Rectal smooth muscle tissue (tissue), 1 donor: Measurements from ENCODE around the gene XCR1.

Experiments
- H3K27ac ChIP-seq: one replicate; pipeline ENCODE4 v1.7.0; 2013; ENCODE audit warnings: low read depth, low read length, inconsistent platforms
- H3K27me3 ChIP-seq: one replicate; pipeline ENCODE4 v1.7.0; 2013; ENCODE audit warnings: low read length; ENCODE audit not compliant: control insufficient read depth, insufficient read depth
- H3K36me3 ChIP-seq: one replicate; pipeline ENCODE4 v1.7.0; 2013; ENCODE audit warnings: low read length; ENCODE audit not compliant: control insufficient read depth, insufficient read depth
- H3K4me1 ChIP-seq: one replicate; pipeline ENCODE4 v1.7.0; 2013; ENCODE audit warnings: low read length; ENCODE audit not compliant: control insufficient read depth, insufficient read depth
- H3K4me3 ChIP-seq: one replicate; pipeline ENCODE4 v1.7.0; 2013; ENCODE audit warnings: low read length
- H3K9ac ChIP-seq: one replicate; pipeline ENCODE4 v1.7.0; 2013; ENCODE audit warnings: low read length

XCR1 gene

DNA sequence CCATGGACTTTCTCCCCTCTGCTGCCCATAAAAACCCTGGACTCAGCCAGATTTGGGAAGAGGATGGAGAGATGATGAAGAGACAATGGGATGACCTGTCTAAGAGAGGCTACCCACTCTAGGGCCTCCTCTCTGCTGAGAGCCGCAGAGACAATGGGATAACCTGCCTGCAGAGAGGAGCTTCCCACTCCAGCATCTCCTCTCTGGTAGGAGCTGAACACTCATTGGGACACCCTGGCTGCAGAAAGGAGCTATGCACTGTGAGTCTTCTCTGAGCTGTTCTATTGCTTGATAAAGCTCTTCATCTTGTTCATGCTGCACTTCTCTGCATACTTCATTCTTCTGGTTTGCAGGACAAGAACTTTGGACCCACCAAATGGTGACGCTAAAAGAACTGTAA is 4.5 kb upstream of the XCR1 start:
- Histone ChIP-seq H3K9ac (no peak overlapping the region), H3K4me3 (no peak overlapping the region), H3K27me3 (no peaks in the 10 kb centered on the region), H3K27ac (no peak overlapping the region), H3K4me1 (no peaks in the 10 kb centered on the region), H3K36me3 (no peaks in the 10 kb centered on the region)

DNA sequence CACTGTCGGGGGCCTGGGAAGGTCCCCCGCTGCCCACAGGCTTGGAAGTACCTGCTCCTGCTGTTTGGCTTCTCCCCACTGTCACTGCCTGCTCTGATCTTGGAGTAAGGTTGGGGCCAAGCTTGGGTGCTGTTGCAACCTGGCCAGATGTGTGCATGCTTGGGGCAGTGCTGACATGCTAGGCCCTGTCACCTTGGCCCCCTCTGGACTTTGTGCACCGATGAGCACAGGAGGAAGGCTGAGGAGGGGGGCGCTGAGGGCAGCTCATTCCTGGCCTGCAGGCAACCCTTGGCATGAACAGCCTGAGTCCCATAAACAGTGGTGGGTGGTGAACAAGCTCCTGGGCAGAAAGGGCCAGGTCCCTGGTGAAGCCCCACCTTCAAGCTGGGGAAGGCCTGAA is 4.0 kb upstream of the XCR1 start:
- Histone ChIP-seq H3K9ac (no peak overlapping the region), H3K27ac (no peak overlapping the region), H3K27me3 (no peaks in the 10 kb centered on the region), H3K4me3 (no peak overlapping the region), H3K36me3 (no peaks in the 10 kb centered on the region), H3K4me1 (no peaks in the 10 kb centered on the region)

DNA sequence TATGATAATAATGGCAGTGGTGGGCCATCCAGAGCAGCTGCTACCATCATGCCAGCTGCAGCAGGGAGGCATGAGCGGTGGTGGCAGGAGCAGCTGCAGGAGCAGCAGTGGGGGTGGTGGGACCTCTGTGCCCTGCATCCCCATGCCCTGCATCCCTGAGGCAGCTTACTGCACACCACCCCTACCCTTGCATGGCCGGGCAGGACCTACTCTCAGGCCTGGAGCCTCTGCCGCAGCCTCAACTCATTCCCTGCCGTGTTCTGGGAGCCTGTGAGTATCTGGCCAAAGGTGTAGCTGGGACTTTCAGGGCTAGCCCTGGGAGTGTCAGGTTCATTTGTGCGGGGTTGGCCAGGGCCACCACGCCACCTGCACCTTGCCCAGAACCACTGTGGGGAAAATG is 3.3 kb upstream of the XCR1 start:
- Histone ChIP-seq H3K27me3 (no peaks in the 10 kb centered on the region), H3K9ac (no peak overlapping the region), H3K4me1 (no peaks in the 10 kb centered on the region), H3K4me3 (no peak overlapping the region), H3K36me3 (no peaks in the 10 kb centered on the region), H3K27ac (no peak overlapping the region)

DNA sequence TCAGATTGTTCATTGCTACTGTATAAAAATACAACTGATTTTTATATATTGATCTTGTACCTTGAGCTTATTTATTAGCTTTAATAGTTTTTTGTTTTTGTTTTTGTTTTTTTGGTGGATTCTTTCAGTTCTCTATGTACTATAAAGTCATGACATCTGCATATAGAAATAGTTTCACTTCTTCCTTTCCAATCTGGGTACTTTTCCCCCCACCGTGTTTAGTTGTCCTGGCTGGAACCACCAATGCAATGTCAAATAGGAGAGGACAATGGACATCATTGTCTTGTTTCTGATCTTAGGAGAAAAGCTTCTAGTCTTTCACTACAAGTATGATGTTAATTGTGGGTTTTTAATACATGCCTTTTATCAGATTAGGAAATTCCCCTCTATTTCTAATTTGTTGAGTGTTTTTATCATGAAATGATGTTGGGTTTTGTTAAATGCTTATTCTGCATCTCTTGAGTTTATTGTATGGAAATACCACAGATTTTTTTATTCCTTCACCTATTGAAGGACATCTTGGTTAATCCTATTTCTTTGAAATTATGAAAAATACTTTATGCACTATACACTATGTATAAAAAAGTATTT is 2.8 kb upstream of the XCR1 start:
- no peak overlapping the region for H3K4me3 ChIP-seq
- no peak overlapping the region for H3K9ac ChIP-seq
- H3K27ac ChIP-seq, result no peak overlapping the region
- no peaks in the 10 kb centered on the region for H3K27me3 ChIP-seq
- no peaks in the 10 kb centered on the region for H3K36me3 ChIP-seq
- H3K4me1 ChIP-seq, result no peaks in the 10 kb centered on the region

DNA sequence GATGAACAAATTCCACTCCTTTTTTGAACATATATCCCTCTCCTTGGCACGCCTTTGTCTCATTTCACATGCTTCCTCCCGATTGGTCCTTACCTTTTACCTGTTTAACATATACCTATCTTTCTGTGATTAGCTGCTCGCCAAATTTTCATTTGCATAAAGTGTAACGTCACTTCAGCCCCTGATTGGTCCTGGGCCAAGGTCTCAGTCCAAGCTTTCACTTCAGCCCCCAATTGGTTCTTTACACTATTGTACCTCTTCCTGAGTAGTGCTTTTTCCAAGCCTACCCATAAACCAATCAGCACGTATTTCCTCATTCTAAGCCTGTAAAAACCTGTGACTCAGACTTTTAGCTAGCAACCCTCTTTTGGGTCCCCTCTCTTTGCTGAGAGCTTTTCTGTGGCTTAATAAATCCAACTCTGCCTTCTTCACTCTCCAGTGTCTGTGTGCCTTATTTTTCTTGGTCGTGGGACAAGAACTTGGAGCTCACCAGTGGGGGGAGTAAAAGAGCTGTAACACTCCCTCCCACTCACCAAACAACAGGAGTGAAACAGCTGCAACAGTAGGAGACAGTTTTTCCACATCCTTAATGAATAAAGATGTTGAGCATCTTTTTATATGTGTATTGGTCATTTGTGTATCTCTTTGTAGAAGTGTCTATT is 584 bp upstream of the XCR1 start:
- no peak overlapping the region for H3K9ac ChIP-seq
- no peaks in the 10 kb centered on the region for H3K27me3 ChIP-seq
- H3K36me3 ChIP-seq, result no peaks in the 10 kb centered on the region
- H3K4me3 ChIP-seq, result no peak overlapping the region
- no peaks in the 10 kb centered on the region for H3K4me1 ChIP-seq
- no peak overlapping the region for H3K27ac ChIP-seq

DNA sequence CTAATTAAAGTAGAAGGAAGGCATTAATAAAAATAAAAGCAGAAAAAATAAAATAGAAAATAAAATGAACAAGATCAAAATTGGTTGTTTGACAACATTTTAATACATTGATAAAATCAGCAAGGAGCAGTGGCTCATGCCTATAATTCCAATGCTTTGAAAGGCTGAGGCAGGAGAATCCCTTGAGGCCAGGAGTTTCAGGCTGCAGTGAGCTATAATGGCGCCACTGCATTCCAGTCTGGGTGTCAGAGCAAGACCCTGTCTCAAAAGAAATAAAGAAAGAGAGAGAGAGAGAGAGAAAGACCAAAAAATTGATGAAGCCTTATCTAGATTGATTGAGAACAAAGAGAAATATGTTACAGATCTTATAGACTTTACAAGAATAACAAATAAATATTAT is 2.1 kb downstream of the XCR1 start:
- Histone ChIP-seq H3K4me1 (no peaks in the 10 kb centered on the region), H3K27me3 (no peaks in the 10 kb centered on the region), H3K9ac (no peak overlapping the region), H3K36me3 (no peaks in the 10 kb centered on the region), H3K4me3 (no peak overlapping the region), H3K27ac (no peak overlapping the region)

DNA sequence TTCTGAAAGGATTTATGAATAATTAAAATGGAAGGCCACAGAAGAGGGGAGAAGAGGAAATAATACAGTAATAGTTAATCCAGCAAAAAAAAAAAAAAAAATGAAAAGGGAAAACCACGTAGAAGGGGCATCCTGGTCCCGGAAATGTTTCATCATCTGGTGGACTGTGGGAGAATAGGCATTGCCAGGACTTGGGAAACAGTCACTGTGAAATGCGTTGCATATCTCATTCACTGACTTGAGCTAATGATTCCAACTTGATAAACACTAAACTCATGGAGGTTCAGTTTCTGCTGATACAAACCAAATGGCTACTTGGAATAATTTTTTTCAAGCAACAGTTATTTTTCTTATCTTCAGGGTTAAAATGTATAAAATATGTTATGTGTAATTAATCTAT is 3.2 kb downstream of the XCR1 start:
- Histone ChIP-seq H3K4me1 (no peaks in the 10 kb centered on the region), H3K4me3 (no peak overlapping the region), H3K27me3 (no peaks in the 10 kb centered on the region), H3K27ac (no peak overlapping the region), H3K9ac (no peak overlapping the region), H3K36me3 (no peaks in the 10 kb centered on the region)

DNA sequence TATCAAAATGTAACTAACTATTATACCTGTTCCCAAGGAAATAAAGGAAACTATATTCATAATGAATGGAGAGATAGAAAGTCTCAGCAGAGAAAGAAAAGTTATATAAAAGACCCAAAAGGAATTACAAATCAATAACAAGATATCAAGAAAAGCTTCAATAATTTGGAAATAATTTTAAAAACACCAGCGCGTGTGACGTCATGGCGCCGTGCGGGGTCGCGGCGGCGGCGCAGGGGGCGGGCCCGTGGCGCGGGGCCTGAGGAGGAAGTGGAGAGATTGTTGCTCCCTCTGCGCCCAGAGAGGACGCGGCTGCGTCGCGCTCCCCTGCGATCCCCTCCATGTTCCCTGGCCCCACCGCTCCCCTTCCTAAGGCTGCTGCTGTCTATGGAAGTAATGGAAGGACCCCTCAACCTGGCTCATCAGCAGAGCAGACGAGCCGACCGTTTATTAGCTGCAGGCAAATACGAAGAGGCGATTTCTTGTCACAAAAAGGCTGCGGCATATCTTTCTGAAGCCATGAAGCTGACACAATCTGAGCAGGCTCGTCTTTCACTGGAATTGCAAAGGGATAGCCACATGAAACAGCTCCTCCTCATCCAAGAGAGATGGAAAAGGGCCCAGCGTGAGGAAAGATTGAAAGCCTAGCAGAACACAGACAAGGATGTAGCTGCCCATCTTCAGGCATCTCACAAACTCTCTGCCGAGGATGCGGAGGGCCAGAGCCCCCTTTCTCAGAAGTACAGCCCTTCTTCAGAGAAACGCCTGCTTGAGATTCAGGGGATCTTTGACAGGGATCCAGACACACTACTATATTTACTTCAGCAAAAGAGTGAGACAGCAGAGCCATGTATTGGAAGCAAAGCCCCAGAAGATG is 4.1 kb downstream of the XCR1 start:
- Histone ChIP-seq H3K27me3 (no peaks in the 10 kb centered on the region), H3K4me1 (no peaks in the 10 kb centered on the region), H3K4me3 (no peak overlapping the region), H3K36me3 (no peaks in the 10 kb centered on the region), H3K9ac (no peak overlapping the region), H3K27ac (no peak overlapping the region)

DNA sequence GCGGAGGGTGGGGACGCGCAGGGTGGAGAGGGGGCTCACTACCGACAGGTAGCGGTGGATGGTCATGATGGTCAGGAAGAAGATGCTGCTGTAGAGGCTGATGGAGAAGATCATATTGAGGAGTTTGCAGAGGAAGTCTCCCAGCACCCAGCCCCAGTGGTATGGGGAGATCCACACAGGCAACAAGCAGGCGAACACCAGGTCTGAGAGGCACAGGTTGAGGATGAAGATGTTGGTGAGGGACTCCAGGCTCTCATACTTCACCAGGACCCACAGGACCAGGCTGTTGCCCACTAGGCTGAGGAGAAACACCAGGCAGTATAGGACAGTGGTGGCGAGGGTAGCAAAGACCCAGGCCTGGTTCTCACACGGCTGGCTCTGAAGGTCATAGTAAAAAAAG is 5.8 kb downstream of the XCR1 start:
- H3K36me3 ChIP-seq, result no peaks in the 10 kb centered on the region
- no peaks in the 10 kb centered on the region for H3K4me1 ChIP-seq
- no peak overlapping the region for H3K9ac ChIP-seq
- H3K27me3 ChIP-seq, result no peaks in the 10 kb centered on the region
- no peak overlapping the region for H3K4me3 ChIP-seq
- H3K27ac ChIP-seq, result no peak overlapping the region

DNA sequence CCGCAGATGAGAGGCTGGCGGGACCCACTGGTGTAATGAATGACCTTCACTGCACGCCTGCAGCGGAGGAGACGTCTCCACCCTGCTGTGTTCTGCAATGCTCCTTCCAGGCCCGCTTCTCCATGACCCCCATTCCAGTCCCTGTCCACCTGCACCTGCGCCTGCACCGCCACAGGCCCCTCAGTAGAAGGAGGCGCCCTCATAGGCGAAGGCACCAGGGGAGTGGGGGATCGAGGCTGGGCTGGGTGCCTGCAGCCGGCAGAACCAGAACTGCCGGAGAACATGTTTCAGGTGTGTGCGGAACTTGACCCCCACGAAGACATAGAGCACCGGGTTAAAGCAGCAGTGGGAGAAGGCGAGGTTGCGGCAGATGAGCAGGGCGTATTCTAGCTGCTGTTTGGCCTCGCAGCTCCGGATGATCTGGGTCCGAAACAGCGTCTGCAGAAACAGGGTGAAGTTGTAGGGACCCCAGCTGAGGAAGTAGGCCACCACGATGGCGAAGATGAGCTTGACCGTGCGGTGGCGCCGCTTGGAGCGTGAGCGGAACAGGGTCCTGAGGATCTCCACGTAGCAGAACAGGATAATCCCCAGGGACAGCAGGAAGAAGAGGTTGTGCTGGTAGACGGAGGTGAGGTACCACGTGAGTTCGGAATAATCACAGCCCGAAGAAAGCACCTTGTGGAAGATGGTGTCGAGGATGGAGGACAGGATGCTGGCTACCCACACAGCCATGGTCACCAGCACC is 6.3 kb downstream of the XCR1 start:
- Histone ChIP-seq H3K4me1 (no peaks in the 10 kb centered on the region), H3K9ac (no peak overlapping the region), H3K4me3 (no peak overlapping the region), H3K27ac (no peak overlapping the region), H3K36me3 (no peaks in the 10 kb centered on the region), H3K27me3 (no peaks in the 10 kb centered on the region)

DNA sequence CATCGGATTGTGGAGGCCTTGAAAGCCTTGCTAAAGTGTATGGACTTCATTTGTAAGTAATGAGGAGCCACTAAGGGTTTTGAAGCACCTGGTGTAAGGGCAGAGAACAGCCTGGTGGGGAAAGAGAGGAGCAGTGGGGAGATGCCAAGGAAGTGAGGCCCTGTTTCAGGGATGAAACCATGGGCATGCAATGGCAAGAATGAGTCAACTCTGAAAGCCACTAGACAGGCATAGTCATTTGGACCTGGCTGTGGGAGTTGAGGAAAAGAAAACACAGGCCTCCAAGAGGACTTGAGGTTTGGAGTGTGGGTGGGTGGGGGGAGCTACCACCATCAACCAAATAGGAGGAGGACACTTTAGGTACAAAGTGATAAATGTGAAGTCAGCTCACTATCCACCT is 7.6 kb downstream of the XCR1 start:
- Histone ChIP-seq H3K4me3 (no peak overlapping the region), H3K36me3 (no peaks in the 10 kb centered on the region), H3K27me3 (no peaks in the 10 kb centered on the region), H3K27ac (no peak overlapping the region), H3K9ac (no peak overlapping the region), H3K4me1 (no peaks in the 10 kb centered on the region)

DNA sequence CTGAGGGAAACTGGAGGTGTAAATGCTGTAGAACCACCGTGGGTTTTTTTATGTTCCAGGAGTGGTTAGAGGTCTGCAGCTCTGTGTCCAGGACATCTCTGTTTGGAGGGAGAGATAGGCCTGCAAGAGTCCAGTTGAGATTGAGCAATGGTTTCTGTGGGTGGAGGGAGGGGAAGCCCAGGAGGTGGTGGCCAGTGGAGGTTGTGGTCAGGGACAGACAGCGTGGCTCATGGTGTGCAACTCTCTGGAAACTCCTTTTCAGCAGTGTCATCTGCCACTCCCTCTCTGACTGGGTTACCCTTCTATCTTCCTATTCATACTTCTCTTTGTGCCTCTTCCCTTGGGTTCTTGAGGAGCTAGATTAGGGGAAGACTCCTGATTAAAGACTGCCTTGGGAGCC is 9.6 kb downstream of the XCR1 start:
- Histone ChIP-seq H3K4me3 (no peak overlapping the region), H3K36me3 (no peaks in the 10 kb centered on the region), H3K27me3 (no peaks in the 10 kb centered on the region), H3K27ac (no peak overlapping the region), H3K9ac (no peak overlapping the region), H3K4me1 (no peaks in the 10 kb centered on the region)
